GM19043 (cell line): ENCODE measurements around the gene KRTAP23-1.

Experiments
- ATAC-seq: cut with Tn5 transposase; IDR thresholded peaks from one replicate; pipeline ENCODE4 v1.9.1; 2021; ENCODE audit warnings: low read depth; ENCODE audit not compliant: unreplicated experiment

The KRTAP23-1 gene

GRCh38 chr21:30315701-30316100 lies 32.7 kb downstream of the KRTAP23-1 start:
- ATAC-seq = no peak

GRCh38 chr21:30306884-30307283 lies 41.5 kb downstream of the KRTAP23-1 start:
- no peak for ATAC-seq

GRCh38 chr21:30305136-30305535 lies 43.3 kb downstream of the KRTAP23-1 start:
- no peak for ATAC-seq
